ENCODE measurements around the gene CDK2AP2.
A peak's percentile ranks its signal among the peaks of the same experiment; 100 is the strongest.
"Not testable (repeated sequence)": the region's sequence is repeated elsewhere in the genome, so short reads cannot be mapped to it uniquely, and the experiment has no call there.

CDK2AP2 gene

GRCh38 chr11:67466367-67466766 lies 41.6 kb downstream of the CDK2AP2 start:
- no peak for DNase-seq (ENCODE audit: low spot score)

GRCh38 chr11:67465530-67465929 lies 42.4 kb downstream of the CDK2AP2 start:
- DNase-seq (ENCODE audit: low spot score) = not testable (repeated sequence)

- no peak for DNase-seq (ENCODE audit: low spot score)
Observed at GRCh38 chr11:67465189-67465510, 42.8 kb downstream of the CDK2AP2 start.

- DNase-seq (ENCODE audit: low spot score) = peak; percentile 74
Observed at GRCh38 chr11:67464411-67465188, 43.4 kb downstream of the CDK2AP2 start.

- DNase-seq (ENCODE audit: low spot score) = no peak
Observed at GRCh38 chr11:67463680-67464410, 44.1 kb downstream of the CDK2AP2 start.

- DNase-seq (ENCODE audit: low spot score) = no peak
Observed at GRCh38 chr11:67463186-67463585, 44.8 kb downstream of the CDK2AP2 start.

- no peak for DNase-seq (ENCODE audit: low spot score)
Observed at GRCh38 chr11:67458266-67458665, 49.7 kb downstream of the CDK2AP2 start.

- DNase-seq (ENCODE audit: low spot score) = no peak
Observed at GRCh38 chr11:67457453-67457852, 50.5 kb downstream of the CDK2AP2 start.

All from putamen (tissue), 1 donor.